Neural cell (in vitro differentiated cells): ENCODE measurements around the gene IL1R2.

ENCODE experiments used
- CTCF ChIP-seq: fragments of 450-650 bp; IDR thresholded peaks from 2 replicates; pipeline ENCODE4 v1.5.1; 2014; ENCODE audit warnings: antibody characterized with exemption, mild to moderate bottlenecking, moderate library complexity; ENCODE audit not compliant: poor library complexity, severe bottlenecking
- EZH2 ChIP-seq: fragments of 200-600, 300-800 bp; shearing (Covaris generic), sonication (generic); IDR thresholded peaks from 2 replicates; pipeline ENCODE4 v1.6.1; 2014; ENCODE audit warnings: antibody characterized with exemption, low read length, borderline replicate concordance, mild to moderate bottlenecking; ENCODE audit not compliant: insufficient read depth, poor library complexity, severe bottlenecking
- POLR2AphosphoS5 ChIP-seq: IDR thresholded peaks from 2 replicates; pipeline ENCODE4 v1.6.1; 2012

GRCh38 chr2:102056079-102056581, 64.4 kb downstream of the IL1R2 start:
- TF ChIP-seq POLR2AphosphoS5: no peak
- TF ChIP-seq CTCF: no peak
- no peak for TF ChIP-seq EZH2
